Measurements from ENCODE around the gene NANOS1. TPM values are rescaled to one million over a fixed set of nuclear protein-coding genes. Genes with fewer than 3 reads are reported as not detected.

The NANOS1 gene
- total and polyA plus RNA-seq, 2 of the 8 experiments (the other 6 are each of a cell fraction or from before 2014, with no cell fraction given): 3.1 to 3.9 TPM

DNA sequence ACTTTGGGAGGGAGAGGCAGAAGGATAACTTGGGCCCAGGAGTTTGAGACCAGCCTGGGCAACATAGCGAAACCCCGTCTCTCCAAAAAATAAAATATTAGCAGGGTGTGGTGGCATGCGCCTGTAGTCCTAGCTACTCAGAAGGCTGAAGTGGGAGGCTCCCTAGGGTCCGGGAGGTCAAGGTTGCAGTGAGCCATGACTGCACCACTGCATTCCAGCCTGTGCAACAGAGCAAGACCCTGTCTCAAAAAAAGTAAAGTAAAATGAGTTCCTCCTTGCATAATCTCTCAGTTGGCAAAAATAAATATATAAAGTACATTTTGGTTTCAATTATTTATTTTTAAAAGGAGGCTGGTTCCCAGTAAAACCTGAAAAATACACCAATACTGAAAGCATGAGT, 11.8 kb downstream of the NANOS1 start:
- H3K27me3 ChIP-seq (replicated peaks in 1 of 4; ENCODE audit: control insufficient read depth in 3 of 4, extremely low read depth in 1 of 4, insufficient read depth in 3 of 4, low read length in 3 of 4): no peaks in the 10 kb centered on the region
- H4K5ac ChIP-seq (ENCODE audit: insufficient read length, low read depth, low read length): no peak overlapping the region
- no peak for DNase-seq (ENCODE audit: low read depth in 1 of 2, low spot score in 2 of 2)
- FAIRE-seq: no peak
- no peak overlapping the region for H4K8ac ChIP-seq (ENCODE audit: extremely low read depth, insufficient read depth, low read length)
- 93% methylated on average over 4 of the region's 4 CpGs; no CpG with 5 or more reads in 1 of the 2 experiments for WGBS, 2 experiments (ENCODE audit: extremely low coverage in 1 of 2, insufficient coverage in 1 of 2, insufficient read length in 1 of 2, insufficient replicate concordance in 2 of 2, low coverage in 1 of 2, low lambda C conversion rate in 2 of 2, missing lambda C conversion rate in 1 of 2)
- no peak overlapping the region for H2BK12ac ChIP-seq (ENCODE audit: low read depth, low read length)
- no peaks in the 10 kb centered on the region for H3K23me2 ChIP-seq (ENCODE audit: low read depth, low read length)
- H3K9ac ChIP-seq (replicated peaks in 1 of 4; ENCODE audit: extremely low read depth in 1 of 4, low read depth in 3 of 4, low read length in 3 of 4): no peak overlapping the region
- H3K56ac ChIP-seq (replicated peaks; ENCODE audit: insufficient read length, low read depth, low read length): no peak overlapping the region
- no peaks in the 10 kb centered on the region for H3K4me1 ChIP-seq (replicated peaks in 1 of 4; ENCODE audit: control insufficient read depth in 3 of 4, insufficient read depth in 4 of 4, low read length in 3 of 4)
- H2AK5ac ChIP-seq (ENCODE audit: low read depth, low read length): no peak overlapping the region
- no peak overlapping the region for H2BK120ac ChIP-seq (replicated peaks; ENCODE audit: low read depth, low read length)
- H4K20me1 ChIP-seq (replicated peaks in 1 of 2; ENCODE audit: control insufficient read depth in 1 of 2, insufficient read depth in 2 of 2, low read length in 2 of 2): peaks cover 17 to 21% of the 10 kb centered on the region in 2 experiments
- H2BK20ac ChIP-seq (ENCODE audit: low read length): no peak overlapping the region
- peaks cover 66 to 100% (median 87%) of the 10 kb centered on the region in 4 experiments for H3K36me3 ChIP-seq (ENCODE audit: control insufficient read depth in 2 of 4, insufficient read depth in 4 of 4, low read length in 3 of 4)
- no peak overlapping the region for H3K18ac ChIP-seq (ENCODE audit: extremely low read depth, low read length)
- H3K14ac ChIP-seq (ENCODE audit: insufficient read length): no peak overlapping the region
- H3K79me2 ChIP-seq (ENCODE audit: control insufficient read depth in 1 of 2, insufficient read depth in 2 of 2, low read length in 2 of 2): peaks cover 0 to 53% of the 10 kb centered on the region in 2 experiments; a peak in 2 of 4 replicates
- H3K9me3 ChIP-seq (ENCODE audit: insufficient read depth in 2 of 2, low read depth in 1 of 2, low read length in 1 of 2): no peaks in the 10 kb centered on the region
- H3K79me1 ChIP-seq (ENCODE audit: low read depth, low read length): 0 out of 2 replicates have a peak, but pooled peaks cover 6% of the 10 kb centered on the region
- ChIA-PET POLR2A (ENCODE audit: partially characterized antibody) (interaction anchor here (0.9 kb wide), 1 partner anchor 65 kb away, joined by 3 read pairs; no protein-coding TSS in a partner anchor), CTCF (ENCODE audit: partially characterized antibody) (interaction anchor here (0.6 kb wide), 1 partner anchor 83 kb away, joined by 3 read pairs; no protein-coding TSS in a partner anchor)
- no peak overlapping the region for H3K4ac ChIP-seq (replicated peaks; ENCODE audit: insufficient read length, low read depth, low read length)
- H2BK15ac ChIP-seq (ENCODE audit: low read length): no peak overlapping the region
- no peak overlapping the region for H3K4me3 ChIP-seq (ENCODE audit: extremely low read depth in 1 of 4, insufficient read depth in 2 of 4, low read depth in 3 of 4, low read length in 4 of 4)
- no peak overlapping the region for H2BK5ac ChIP-seq (ENCODE audit: low read depth, low read length)
- H4K91ac ChIP-seq (replicated peaks; ENCODE audit: insufficient read length, low read length): no peak overlapping the region
- H3K27ac ChIP-seq (ENCODE audit: low read depth, low read length): no peak overlapping the region
- TF ChIP-seq RXRA (IDR thresholded peaks at IDR 0.05; ENCODE audit: insufficient read depth, low read depth, low read length): no peak
- H2AFZ ChIP-seq (ENCODE audit: low read length): no peak overlapping the region
- H3K4me2 ChIP-seq (ENCODE audit: insufficient read depth in 1 of 2, low read depth in 2 of 2, low read length in 2 of 2): no peak overlapping the region
- no peak overlapping the region for H3K23ac ChIP-seq (ENCODE audit: insufficient read length)
